Testis (tissue), 3 donors: ENCODE results near the gene KIAA1755. TPM values are rescaled to one million over a fixed set of nuclear protein-coding genes. Genes with fewer than 3 reads are reported as not detected.

Experiments used
- DNase-seq: peaks from one replicate; pipeline ENCODE4 v3.0.0-alpha.2; 2019
- H3K27ac ChIP-seq, 2 donors: fragments of 200-600 bp; sonication (generic); one replicate each; pipeline ENCODE4 v1.5.1; 2019
- H3K27me3 ChIP-seq: fragments of 200-600 bp; sonication (generic); one replicate; pipeline ENCODE4 v1.5.1; 2019
- H3K36me3 ChIP-seq: fragments of 200-600 bp; sonication (generic); one replicate; pipeline ENCODE4 v1.5.1; 2017; ENCODE audit warnings: low read depth; ENCODE audit errors: missing control alignments
- H3K4me1 ChIP-seq: fragments of 200-600 bp; sonication (generic); one replicate; pipeline ENCODE4 v1.5.1; 2019
- H3K4me3 ChIP-seq, 2 donors: fragments of 200-600 bp; sonication (generic); one replicate each; pipeline ENCODE4 v1.5.1; 2017 to 2019
- H3K9me3 ChIP-seq: fragments of 200-600 bp; sonication (generic); one replicate; pipeline ENCODE4 v1.5.1; 2017
- POLR2A ChIP-seq: fragments of 450-650 bp; IDR thresholded peaks from one replicate; pipeline ENCODE4 v1.6.1; 2017; ENCODE audit warnings: antibody characterized with exemption, mild to moderate bottlenecking, moderate library complexity
- WGBS, 2 donors: methylation state at CpG; one replicate each; pipeline ENCODE4 v1.1.5; 2018; 5-methylcytosine and 5-hydroxymethylcytosine counted together
- intact Hi-C: fragments of 100-400 bp; cut with DNase I; formaldehyde crosslinking; loops from one replicate; pipeline ENCODE4 v1.15.1; 2023; ENCODE audit warnings: low total_unique reads
- polyA plus RNA-seq: library from polyadenylated mRNA; stranded (reverse); fragments of 350-450 nt; fragmentation: Illumina TruSeq; extraction: RNeasy Lipid Tissue Mini Kit (QIAGEN cat#74804); gene quantifications from one replicate; pipeline ENCODE4 v1.2.3, GENCODE V29; 2014; ENCODE audit warnings: low read depth, low replicate concordance; ENCODE audit not compliant: insufficient read depth
- total RNA-seq, 2 donors: library from RNA; depleted of rRNA; stranded (reverse); fragments of >200 nt; gene quantifications; one replicate each; pipeline ENCODE4 v1.2.3, GENCODE V29; 2016
- TF ChIP-seq, protein P1 (sequence below), 3 experiments: fragments of 450-650 bp in 2 of 3; fragments of 200-600 bp in 1 of 3; sonication (generic) in 1 of 3; IDR thresholded peaks; one replicate each; pipeline ENCODE4 v1.5.1; 2016 to 2019; ENCODE audit warnings: antibody characterized with exemption in 3 of 3, mild to moderate bottlenecking in 2 of 3, moderate library complexity in 1 of 3

Gene KIAA1755
- total and polyA plus RNA-seq, 3 donors from 2014 or later = 5.2 to 9.6 (median 7.6) TPM

DNA sequence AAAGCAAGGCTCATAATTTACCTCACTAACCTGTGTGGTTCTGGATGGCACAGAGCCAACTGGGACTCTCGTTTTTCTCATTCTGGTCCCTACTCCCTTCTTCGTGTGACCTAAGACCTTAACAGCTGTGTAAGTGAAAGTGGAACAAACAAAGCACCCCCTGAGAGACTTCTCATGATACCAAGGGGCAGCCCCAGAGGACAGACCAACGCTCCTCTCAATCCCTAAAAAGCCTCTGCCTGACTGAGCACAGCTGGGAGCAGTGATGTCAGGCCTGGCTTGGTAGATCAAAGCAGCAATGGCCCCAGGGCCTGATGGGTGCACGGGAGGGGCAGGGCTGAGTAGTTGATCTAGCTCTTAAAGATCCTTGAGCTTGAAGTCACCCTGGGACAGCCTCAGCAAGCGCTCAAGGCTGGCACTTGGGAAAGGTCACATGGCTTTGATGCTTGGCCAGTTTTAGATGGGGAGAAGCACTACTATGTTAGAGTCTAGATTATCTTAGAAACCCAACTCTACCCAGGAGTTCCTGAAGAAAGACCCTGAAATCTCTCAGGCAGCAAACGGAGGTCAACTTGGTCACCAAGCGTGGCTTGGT, 79.2 kb downstream of the KIAA1755 start:
- H3K36me3 ChIP-seq = no peaks in the 10 kb centered on the region
- intact Hi-C loops = no loop called here
- no peaks in the 10 kb centered on the region for H3K27me3 ChIP-seq
- H3K4me3 ChIP-seq = no peak overlapping the region
- WGBS, 2 donors = 76 to 88% methylated on average over 5 to 7 of the region's 7 CpGs
- DNase-seq = no peak
- no peaks in the 10 kb centered on the region for H3K4me1 ChIP-seq
- H3K27ac ChIP-seq = no peak overlapping the region
- no peak for TF ChIP-seq POLR2A
- TF ChIP-seq, protein P1, sequence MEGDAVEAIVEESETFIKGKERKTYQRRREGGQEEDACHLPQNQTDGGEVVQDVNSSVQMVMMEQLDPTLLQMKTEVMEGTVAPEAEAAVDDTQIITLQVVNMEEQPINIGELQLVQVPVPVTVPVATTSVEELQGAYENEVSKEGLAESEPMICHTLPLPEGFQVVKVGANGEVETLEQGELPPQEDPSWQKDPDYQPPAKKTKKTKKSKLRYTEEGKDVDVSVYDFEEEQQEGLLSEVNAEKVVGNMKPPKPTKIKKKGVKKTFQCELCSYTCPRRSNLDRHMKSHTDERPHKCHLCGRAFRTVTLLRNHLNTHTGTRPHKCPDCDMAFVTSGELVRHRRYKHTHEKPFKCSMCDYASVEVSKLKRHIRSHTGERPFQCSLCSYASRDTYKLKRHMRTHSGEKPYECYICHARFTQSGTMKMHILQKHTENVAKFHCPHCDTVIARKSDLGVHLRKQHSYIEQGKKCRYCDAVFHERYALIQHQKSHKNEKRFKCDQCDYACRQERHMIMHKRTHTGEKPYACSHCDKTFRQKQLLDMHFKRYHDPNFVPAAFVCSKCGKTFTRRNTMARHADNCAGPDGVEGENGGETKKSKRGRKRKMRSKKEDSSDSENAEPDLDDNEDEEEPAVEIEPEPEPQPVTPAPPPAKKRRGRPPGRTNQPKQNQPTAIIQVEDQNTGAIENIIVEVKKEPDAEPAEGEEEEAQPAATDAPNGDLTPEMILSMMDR (IDR thresholded peaks at IDR 0.05) = no peak
- H3K9me3 ChIP-seq = no peaks in the 10 kb centered on the region

DNA sequence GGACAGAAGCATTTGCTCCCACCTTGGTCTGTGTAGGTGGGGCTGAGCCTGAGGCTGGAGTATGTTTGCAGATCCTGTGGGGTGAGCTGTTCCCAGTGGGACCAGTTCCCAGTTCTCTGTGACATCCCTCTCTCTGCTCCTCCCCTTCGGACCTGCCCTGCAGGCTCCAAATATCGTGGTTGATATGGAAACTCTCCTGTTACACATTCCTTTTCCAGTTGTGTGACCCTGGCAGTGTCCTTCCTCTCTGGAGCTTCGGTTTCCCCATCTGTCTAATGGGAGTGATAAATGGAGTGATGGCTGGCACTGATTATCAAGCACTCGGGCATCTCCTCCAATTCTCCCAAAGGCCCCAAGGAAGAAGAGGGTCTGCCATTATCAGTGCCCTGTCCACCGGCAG, 79.8 kb downstream of the KIAA1755 start:
- Histone ChIP-seq H3K9me3 (no peaks in the 10 kb centered on the region), H3K4me3 (no peak overlapping the region), H3K27ac (no peak overlapping the region), H3K4me1 (no peaks in the 10 kb centered on the region), H3K27me3 (no peaks in the 10 kb centered on the region), H3K36me3 (no peaks in the 10 kb centered on the region)
- no peak for DNase-seq
- intact Hi-C loops = no loop called here
- 56 to 83% methylated on average over 4 to 5 of the region's 5 CpGs for WGBS, 2 donors
- TF ChIP-seq, protein P1 (IDR thresholded peaks at IDR 0.05) = no peak
- TF ChIP-seq POLR2A = no peak

DNA sequence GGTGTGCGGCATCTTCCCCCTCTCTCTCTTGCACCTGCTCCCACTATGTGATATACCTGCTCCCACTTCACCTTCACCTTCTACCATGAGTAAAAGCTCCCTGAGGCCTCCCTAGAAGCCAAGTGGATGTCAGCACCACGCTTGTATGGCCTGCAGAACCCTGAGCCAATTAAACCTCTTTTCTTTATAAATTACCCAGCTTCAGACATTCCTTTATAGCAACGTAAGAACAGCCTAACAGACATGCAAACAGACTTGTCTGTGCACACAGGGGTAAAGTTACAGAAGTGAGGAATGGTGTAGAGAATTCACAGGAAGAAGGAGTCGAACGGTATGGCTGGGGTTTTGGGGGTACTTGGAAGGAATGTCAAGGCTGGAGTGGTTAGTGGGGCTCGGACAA, 80.7 kb downstream of the KIAA1755 start:
- no peak for DNase-seq
- no peaks in the 10 kb centered on the region for H3K36me3 ChIP-seq
- TF ChIP-seq POLR2A = no peak
- TF ChIP-seq, protein P1 (IDR thresholded peaks at IDR 0.05) = no peak
- intact Hi-C loops = no loop called here
- H3K27ac ChIP-seq = no peak overlapping the region
- H3K27me3 ChIP-seq = no peaks in the 10 kb centered on the region
- no peak overlapping the region for H3K4me3 ChIP-seq
- H3K9me3 ChIP-seq = no peaks in the 10 kb centered on the region
- H3K4me1 ChIP-seq = no peaks in the 10 kb centered on the region
- 71 to 82% methylated on average over 6 of the region's 6 CpGs for WGBS, 2 donors

DNA sequence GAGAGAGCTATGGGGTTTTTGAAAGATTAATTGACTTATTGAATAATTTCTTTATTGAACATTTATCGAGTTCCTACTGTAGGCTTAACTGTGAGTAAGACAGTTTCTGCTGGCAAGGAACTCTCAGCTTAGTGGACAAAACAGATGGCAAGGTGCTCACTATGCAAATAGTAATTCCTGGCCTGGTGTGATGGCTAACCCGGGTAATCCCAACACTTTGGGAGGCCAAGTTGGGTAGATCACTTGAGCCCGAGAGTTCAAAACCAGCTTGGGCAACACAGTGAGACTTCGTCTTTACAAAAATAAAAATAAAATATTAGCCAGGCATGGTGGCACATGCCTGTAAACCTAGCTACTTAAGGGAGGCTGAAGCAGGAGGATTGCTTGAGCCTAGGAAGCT, 82.0 kb downstream of the KIAA1755 start:
- whole genome bisulfite sequencing, 2 donors = 93 to 95% methylated on average over 4 of the region's 4 CpGs
- no peaks in the 10 kb centered on the region for H3K27me3 ChIP-seq
- H3K9me3 ChIP-seq = no peaks in the 10 kb centered on the region
- no peak for DNase-seq
- intact Hi-C loops = no loop called here
- no peaks in the 10 kb centered on the region for H3K36me3 ChIP-seq
- no peak overlapping the region for H3K27ac ChIP-seq
- no peaks in the 10 kb centered on the region for H3K4me1 ChIP-seq
- H3K4me3 ChIP-seq = no peak overlapping the region
- TF ChIP-seq, protein P1 (IDR thresholded peaks at IDR 0.05) = no peak
- TF ChIP-seq POLR2A = no peak

DNA sequence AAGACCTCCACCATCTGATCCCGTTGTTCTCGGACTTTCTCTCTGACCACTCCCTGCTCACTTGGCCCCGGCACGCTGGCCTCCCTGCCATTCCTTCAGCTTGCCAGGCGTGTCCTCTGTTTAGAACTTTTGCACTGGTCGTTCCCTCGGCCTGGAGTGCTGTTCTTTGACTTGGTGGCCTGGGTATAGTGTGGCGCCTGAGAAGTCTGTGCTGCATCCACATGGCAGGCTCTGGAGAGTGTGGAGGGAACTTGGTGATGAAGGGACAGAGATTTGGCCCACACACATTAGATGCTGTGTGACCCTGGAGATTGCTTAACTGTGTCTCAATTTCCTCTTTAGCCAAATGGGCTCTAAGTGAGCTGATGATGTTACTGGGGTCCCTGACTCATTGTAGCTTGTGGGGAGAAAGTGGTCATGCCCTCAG, 82.5 kb downstream of the KIAA1755 start:
- H3K36me3 ChIP-seq = no peaks in the 10 kb centered on the region
- no peak for DNase-seq
- peaks cover 4% of the 10 kb centered on the region for H3K4me1 ChIP-seq
- H3K27me3 ChIP-seq = no peaks in the 10 kb centered on the region
- no peak overlapping the region for H3K4me3 ChIP-seq
- TF ChIP-seq POLR2A = no peak
- TF ChIP-seq, protein P1 (IDR thresholded peaks at IDR 0.05) = no peak
- WGBS, 2 donors = 82 to 85% methylated on average over 8 of the region's 8 CpGs
- H3K27ac ChIP-seq = no peak overlapping the region
- no peaks in the 10 kb centered on the region for H3K9me3 ChIP-seq
- intact Hi-C loops = no loop called here
